ENCODE measurements around the gene TNPO2. TPM values are rescaled to one million over a fixed set of nuclear protein-coding genes. Genes with fewer than 3 reads are reported as not detected.

The TNPO2 gene
- total and polyA plus RNA-seq, 2 of the 13 experiments (the other 11 are each of a cell fraction or from before 2014, with no cell fraction given), result 31.7 to 61.0 TPM

- no peak for TF ChIP-seq KDM6A (CRISPR knock-in tag; IDR thresholded peaks at IDR 0.05; ENCODE audit: low read depth)
- peak; percentile 64; the same call in 1 of the 2 replicates for TF ChIP-seq HCFC1 (IDR thresholded peaks at IDR 0.05; ENCODE audit: low read depth, low read length)
- no peak for TF ChIP-seq GMEB2 (CRISPR knock-in tag; IDR thresholded peaks at IDR 0.05; ENCODE audit: low read depth)
- TF ChIP-seq E2F1 (CRISPR knock-in tag; IDR thresholded peaks at IDR 0.05), result peak; percentile 79
- 0 out of 2 replicates have a peak, but pooled peaks have one; percentile 53 for TF ChIP-seq ZNF709 (CRISPR knock-in tag; IDR thresholded peaks at IDR 0.05)
- 0 out of 2 replicates have a peak, but pooled peaks have one; percentile 52 for TF ChIP-seq ZHX1 (CRISPR knock-in tag; IDR thresholded peaks at IDR 0.05; ENCODE audit: low read depth)
- no peak; the same call in 1 of the 2 replicates for TF ChIP-seq ZSCAN31 (CRISPR knock-in tag; IDR thresholded peaks at IDR 0.05; ENCODE audit: low read depth)
- 0 out of 4 replicates have a peak, but pooled peaks of 1 of the 2 experiments have one; percentile 22 for TF ChIP-seq EP300 (IDR thresholded peaks at IDR 0.05; ENCODE audit: low read depth in 2 of 2, low read length in 2 of 2)
- TF ChIP-seq EP300 (CRISPR knock-in tag; IDR thresholded peaks at IDR 0.05; ENCODE audit: borderline replicate concordance), result no peak
- peak; percentile 67; the same call in 1 of the 2 replicates for TF ChIP-seq ZBTB42 (CRISPR knock-in tag; IDR thresholded peaks at IDR 0.05)
- TF ChIP-seq SP4 (CRISPR knock-in tag; IDR thresholded peaks at IDR 0.05), result peak; percentile 52; the same call in 1 of the 2 replicates
- peak; percentile 88 for TF ChIP-seq DMAP1 (CRISPR knock-in tag; IDR thresholded peaks at IDR 0.05)
- no peak for TF ChIP-seq ZNF839 (CRISPR knock-in tag; IDR thresholded peaks at IDR 0.05; ENCODE audit: borderline replicate concordance)
- TF ChIP-seq GPN1 (CRISPR knock-in tag; IDR thresholded peaks at IDR 0.05; ENCODE audit: borderline replicate concordance), result no peak
- TF ChIP-seq MYNN (CRISPR knock-in tag; IDR thresholded peaks at IDR 0.05; ENCODE audit: low read depth), result peak; percentile 77; the same call in 1 of the 2 replicates
- TF ChIP-seq MIER3 (CRISPR knock-in tag; IDR thresholded peaks at IDR 0.05; ENCODE audit: borderline replicate concordance), result 0 out of 2 replicates have a peak, but pooled peaks have one; percentile 25
- TF ChIP-seq MED8 (CRISPR knock-in tag; IDR thresholded peaks at IDR 0.05; ENCODE audit: insufficient replicate concordance), result peak; percentile 9
- peak; percentile 79; the same call in 1 of the 2 replicates for TF ChIP-seq ZNF891 (CRISPR knock-in tag; IDR thresholded peaks at IDR 0.05)
- TF ChIP-seq ARNT2 (CRISPR knock-in tag; IDR thresholded peaks at IDR 0.05; ENCODE audit: low read depth), result peak; percentile 64; the same call in 1 of the 2 replicates
- peak; percentile 79 for TF ChIP-seq NR2C2 (CRISPR knock-in tag; IDR thresholded peaks at IDR 0.05; ENCODE audit: borderline replicate concordance)
- TF ChIP-seq FOXK2 (IDR thresholded peaks at IDR 0.05), result peak; percentile 69
- TF ChIP-seq ZBTB37 (CRISPR knock-in tag; IDR thresholded peaks at IDR 0.05), result 0 out of 2 replicates have a peak, but pooled peaks have one; percentile 19
These were observed 42.4 kb downstream of the TNPO2 start, which contains the start of gene DHPS (continued) for GRCh38 chr19:12681074-12681987.
